Nephron (organoid): Measurements from ENCODE around the gene TSC1.

Experiments
- H3K27ac Mint-ChIP-seq, 3 experiments: 2 replicates each; pipeline ENCODE4 v1.8.0; 2020; ENCODE audit warnings: mixed read lengths in 3 of 3, mild to moderate bottlenecking in 2 of 3, moderate library complexity in 1 of 3
- H3K27me3 Mint-ChIP-seq: 2 replicates; pipeline ENCODE4 v1.8.0; 2021; ENCODE audit warnings: low read depth, mild to moderate bottlenecking, moderate library complexity, mixed read lengths
- H3K36me3 Mint-ChIP-seq: 2 replicates; pipeline ENCODE4 v1.8.0; 2020; ENCODE audit warnings: low read depth, mixed read lengths
- H3K4me1 Mint-ChIP-seq: 2 replicates; pipeline ENCODE4 v1.8.0; 2020; ENCODE audit warnings: mixed read lengths
- H3K4me3 Mint-ChIP-seq, 3 experiments: 2 replicates each; pipeline ENCODE4 v1.8.0; 2020; ENCODE audit warnings: mild to moderate bottlenecking in 3 of 3, mixed read lengths in 3 of 3, moderate library complexity in 2 of 3
- H3K9me3 Mint-ChIP-seq: 2 replicates; pipeline ENCODE4 v1.8.0; 2020; ENCODE audit warnings: mixed read lengths
- TF ChIP-seq, protein P1 (sequence below), 3 experiments: fragments of 200-600 bp; sonication (generic); IDR thresholded peaks; one replicate each; pipeline ENCODE4 v1.5.0; 2021; ENCODE audit warnings: antibody characterized with exemption in 3 of 3; ENCODE audit not compliant: unreplicated experiment in 3 of 3

Gene TSC1

GRCh38 chr9:132905726-132906125 lies 38.7 kb downstream of the TSC1 start:
- peaks cover 67% of the 10 kb centered on the region for H3K36me3 Mint-ChIP-seq
- H3K27ac Mint-ChIP-seq = no peak overlapping the region
- TF ChIP-seq, protein P1, sequence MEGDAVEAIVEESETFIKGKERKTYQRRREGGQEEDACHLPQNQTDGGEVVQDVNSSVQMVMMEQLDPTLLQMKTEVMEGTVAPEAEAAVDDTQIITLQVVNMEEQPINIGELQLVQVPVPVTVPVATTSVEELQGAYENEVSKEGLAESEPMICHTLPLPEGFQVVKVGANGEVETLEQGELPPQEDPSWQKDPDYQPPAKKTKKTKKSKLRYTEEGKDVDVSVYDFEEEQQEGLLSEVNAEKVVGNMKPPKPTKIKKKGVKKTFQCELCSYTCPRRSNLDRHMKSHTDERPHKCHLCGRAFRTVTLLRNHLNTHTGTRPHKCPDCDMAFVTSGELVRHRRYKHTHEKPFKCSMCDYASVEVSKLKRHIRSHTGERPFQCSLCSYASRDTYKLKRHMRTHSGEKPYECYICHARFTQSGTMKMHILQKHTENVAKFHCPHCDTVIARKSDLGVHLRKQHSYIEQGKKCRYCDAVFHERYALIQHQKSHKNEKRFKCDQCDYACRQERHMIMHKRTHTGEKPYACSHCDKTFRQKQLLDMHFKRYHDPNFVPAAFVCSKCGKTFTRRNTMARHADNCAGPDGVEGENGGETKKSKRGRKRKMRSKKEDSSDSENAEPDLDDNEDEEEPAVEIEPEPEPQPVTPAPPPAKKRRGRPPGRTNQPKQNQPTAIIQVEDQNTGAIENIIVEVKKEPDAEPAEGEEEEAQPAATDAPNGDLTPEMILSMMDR (IDR thresholded peaks at IDR 0.05; ENCODE audit: unreplicated experiment in 3 of 3) = no peak
- H3K4me1 Mint-ChIP-seq = no peaks in the 10 kb centered on the region
- H3K9me3 Mint-ChIP-seq = no peaks in the 10 kb centered on the region
- no peak overlapping the region for H3K4me3 Mint-ChIP-seq
- no peaks in the 10 kb centered on the region for H3K27me3 Mint-ChIP-seq

GRCh38 chr9:132903574-132904492 lies 40.6 kb downstream of the TSC1 start:
- H3K4me3 Mint-ChIP-seq = no peak overlapping the region
- H3K27me3 Mint-ChIP-seq = no peaks in the 10 kb centered on the region
- H3K36me3 Mint-ChIP-seq = peaks cover 68% of the 10 kb centered on the region

GRCh38 chr9:132901858-132902831 lies 42.3 kb downstream of the TSC1 start:
- Mint-ChIP-seq H3K27ac (no peak overlapping the region), H3K27me3 (no peaks in the 10 kb centered on the region), H3K36me3 (peaks cover 76% of the 10 kb centered on the region), H3K4me3 (no peak overlapping the region), H3K9me3 (no peaks in the 10 kb centered on the region), H3K4me1 (no peaks in the 10 kb centered on the region)
- TF ChIP-seq, protein P1 (IDR thresholded peaks at IDR 0.05; ENCODE audit: unreplicated experiment in 3 of 3) = peak; percentile 89 to 95 (median 94)

More at GRCh38 chr9:132903574-132904492, 40.6 kb downstream of the TSC1 start:
- Mint-ChIP-seq H3K9me3 (no peaks in the 10 kb centered on the region), H3K27ac (no peak overlapping the region), H3K4me1 (no peaks in the 10 kb centered on the region)
- TF ChIP-seq, protein P1 (IDR thresholded peaks at IDR 0.05; ENCODE audit: unreplicated experiment in 3 of 3) = no peak

DNA sequence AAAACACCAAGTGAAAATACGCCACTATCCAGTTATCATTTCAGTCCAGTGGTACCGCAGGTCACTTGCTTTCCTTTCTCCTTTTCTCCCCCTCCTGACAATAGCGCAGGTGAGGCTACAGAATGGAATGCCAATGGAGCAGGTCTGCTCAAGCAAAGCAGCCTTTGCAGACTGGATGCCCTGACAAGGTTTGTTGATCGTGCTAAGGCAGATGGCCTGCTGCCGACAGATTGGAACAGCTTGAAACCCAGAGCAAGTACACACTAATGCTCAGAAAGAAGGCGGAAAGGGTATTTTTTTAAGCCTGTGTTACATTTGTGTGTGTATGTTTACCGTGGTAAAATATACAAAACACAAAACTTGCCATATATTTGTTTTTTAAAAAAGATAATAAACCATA lies 46.4 kb downstream of the TSC1 start:
- TF ChIP-seq, protein P1 (IDR thresholded peaks at IDR 0.05; ENCODE audit: unreplicated experiment in 3 of 3) = no peak
- no peaks in the 10 kb centered on the region for H3K27me3 Mint-ChIP-seq
- H3K4me1 Mint-ChIP-seq = no peaks in the 10 kb centered on the region
- no peak overlapping the region for H3K27ac Mint-ChIP-seq
- H3K36me3 Mint-ChIP-seq = peaks cover 68% of the 10 kb centered on the region
- H3K9me3 Mint-ChIP-seq = no peaks in the 10 kb centered on the region
- H3K4me3 Mint-ChIP-seq = no peak overlapping the region

DNA sequence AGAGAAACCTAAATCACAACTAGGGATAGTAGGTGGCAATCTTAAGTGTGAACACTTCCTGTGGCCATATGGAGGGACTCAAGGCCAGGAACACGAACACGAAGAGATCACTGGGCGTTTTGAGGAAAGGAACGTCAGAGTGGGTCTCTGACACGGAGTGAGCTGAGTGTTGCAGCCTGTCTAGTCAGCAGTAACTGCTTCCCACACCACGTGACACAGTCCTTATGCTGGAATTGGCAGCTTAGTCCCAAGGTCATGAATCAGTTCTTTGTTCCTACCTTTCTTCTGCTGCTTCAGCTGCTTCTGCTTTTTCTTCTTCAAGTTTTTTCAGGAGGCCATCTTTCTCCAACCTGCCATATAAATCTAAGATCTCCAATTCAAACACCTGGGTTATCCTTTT lies 47.5 kb downstream of the TSC1 start:
- H3K9me3 Mint-ChIP-seq = no peaks in the 10 kb centered on the region
- peaks cover 73% of the 10 kb centered on the region for H3K36me3 Mint-ChIP-seq
- no peak overlapping the region for H3K27ac Mint-ChIP-seq
- no peaks in the 10 kb centered on the region for H3K4me1 Mint-ChIP-seq
- TF ChIP-seq, protein P1 (IDR thresholded peaks at IDR 0.05; ENCODE audit: unreplicated experiment in 3 of 3) = no peak
- no peak overlapping the region for H3K4me3 Mint-ChIP-seq
- no peaks in the 10 kb centered on the region for H3K27me3 Mint-ChIP-seq
